HCT116 (cell line): ENCODE results near the gene MYO3B. TPM values are rescaled to one million over a fixed set of nuclear protein-coding genes. Genes with fewer than 3 reads are reported as not detected.
A peak's percentile ranks its signal among the peaks of the same experiment; 100 is the strongest.

Experiments used
- ATAC-seq: fragments of 200-7000 bp; cut with Tn5 transposase; 2 replicates; pipeline ENCODE4 v1.9.1; 2020; ENCODE audit warnings: mild to moderate bottlenecking, moderate library complexity
- BruUV-seq: library from RNA; stranded (reverse); fragments of 400-500 nt; replicated peaks from 2 replicates; lab custom pipeline; 2021; lab: Mats Ljungman, UMichigan
- CTCF ChIA-PET: fragments of 300-600 bp; sonication (Branson Sonifier 250); formaldehyde crosslinking; loops from one replicate; lab custom pipeline; 2021; ENCODE audit warnings: antibody characterized with exemption; lab: Charles Lee
- POLR2A ChIA-PET: fragments of 300-600, 350-600 bp; sonication (Branson Sonifier 250); formaldehyde crosslinking; loops from one replicate; lab custom pipeline; 2021; ENCODE audit warnings: antibody characterized with exemption; lab: Charles Lee
- RAD21 ChIA-PET, 2 experiments: fragments of 300-600 bp; sonication (Branson Sonifier 250); formaldehyde crosslinking; loops; one replicate each; lab custom pipeline; 2023; ENCODE audit warnings: low total read pairs in 2 of 2; ENCODE audit not compliant: uncharacterized antibody in 2 of 2, unreplicated experiment in 2 of 2, low non-redundant PET in 1 of 2; lab: Charles Lee
- DNase-seq: peaks from one replicate; pipeline ENCODE4 v3.0.0-alpha.2; 2010; ENCODE audit warnings: low read depth, low spot score
- H2AFZ ChIP-seq: fragments of 200-600 bp; shearing (Covaris generic), sonication (generic); 2 replicates; pipeline ENCODE4 v1.6.1; 2017; ENCODE audit warnings: low read depth, mixed run types, mixed read lengths, antibody characterized with exemption, low read length; ENCODE audit not compliant: poor library complexity, severe bottlenecking
- H3K27ac ChIP-seq: 2 replicates; pipeline ENCODE4 v1.5.1; 2012; ENCODE audit warnings: low read depth, low read length
- H3K27me3 ChIP-seq: fragments of 200-600 bp; sonication (generic); 2 replicates; pipeline ENCODE4 v1.6.1; 2016; ENCODE audit warnings: mixed run types, low read length, mixed read lengths; ENCODE audit not compliant: insufficient read depth
- H3K36me3 ChIP-seq, 2 experiments: fragments of 200-500 bp in 1 of 2; fragments of 200-600 bp in 1 of 2; sonication (Bioruptor generic) in 1 of 2; sonication (generic) in 1 of 2; 2 replicates each; pipeline versions ENCODE4 v1.5.1 to v1.6.1; 2014 to 2016; ENCODE audit warnings: low read length in 2 of 2, inconsistent platforms in 1 of 2, mixed read lengths in 1 of 2, mixed run types in 1 of 2; ENCODE audit not compliant: insufficient read depth in 2 of 2, control insufficient read depth in 1 of 2
- H3K4me1 ChIP-seq, 2 experiments: fragments of 200-600 bp in 1 of 2; sonication (generic) in 1 of 2; 2 replicates each; pipeline versions ENCODE4 v1.5.1 to v1.6.1; 2012 to 2017; ENCODE audit warnings: low read length in 2 of 2, inconsistent platforms in 1 of 2, mild to moderate bottlenecking in 1 of 2, mixed read lengths in 1 of 2, mixed run types in 1 of 2, moderate library complexity in 1 of 2; ENCODE audit not compliant: insufficient read depth in 2 of 2, control insufficient read depth in 1 of 2
- H3K4me2 ChIP-seq: fragments of 200-600 bp; sonication (generic); 2 replicates; pipeline ENCODE4 v1.6.1; 2017; ENCODE audit warnings: mixed run types, low read length, mixed read lengths
- H3K4me3 ChIP-seq, 2 experiments: fragments of 200-600 bp in 1 of 2; sonication (generic) in 1 of 2; replicated peaks in 1 of 2; 2 replicates each; pipeline ENCODE4 v1.5.1; 2011 to 2016; ENCODE audit warnings: low read length in 2 of 2, control low read depth in 1 of 2, low read depth in 1 of 2, mild to moderate bottlenecking in 1 of 2, mixed read lengths in 1 of 2, mixed run types in 1 of 2
- H3K79me2 ChIP-seq: fragments of 200-600 bp; sonication (generic); 2 replicates; pipeline ENCODE4 v1.6.1; 2017; ENCODE audit warnings: mild to moderate bottlenecking, mixed run types, low read length, moderate library complexity, mixed read lengths; ENCODE audit not compliant: insufficient read depth
- H3K9ac ChIP-seq: fragments of 200-600 bp; sonication (generic); 2 replicates; pipeline ENCODE4 v1.6.1; 2016; ENCODE audit warnings: low read length, mixed read lengths
- H3K9me2 ChIP-seq: fragments of 200-600 bp; sonication (generic), shearing (Covaris generic); 2 replicates; pipeline ENCODE4 v1.6.1; 2017; ENCODE audit warnings: mixed run types, mild to moderate bottlenecking, moderate library complexity; ENCODE audit not compliant: insufficient read depth
- H3K9me3 ChIP-seq, 2 experiments: fragments of 200-500 bp in 1 of 2; fragments of 200-600 bp in 1 of 2; sonication (Bioruptor generic) in 1 of 2; sonication (generic) in 1 of 2; 2 replicates each; pipeline ENCODE4 v1.6.1; 2014 to 2017; ENCODE audit warnings: low read length in 2 of 2, mixed read lengths in 2 of 2, inconsistent platforms in 1 of 2, low read depth in 1 of 2, mild to moderate bottlenecking in 1 of 2, mixed run types in 1 of 2, moderate library complexity in 1 of 2; ENCODE audit not compliant: control insufficient read depth in 1 of 2, insufficient read depth in 1 of 2
- H4K20me1 ChIP-seq: fragments of 200-600 bp; sonication (generic), shearing (Covaris generic); 2 replicates; pipeline ENCODE4 v1.6.1; 2017; ENCODE audit warnings: mixed run types, mild to moderate bottlenecking, moderate library complexity; ENCODE audit not compliant: insufficient read depth
- CEBPB ChIP-seq: IDR thresholded peaks from 2 replicates; pipeline ENCODE4 v1.6.1; 2012; ENCODE audit warnings: low read depth
- ELF1 ChIP-seq: IDR thresholded peaks from 2 replicates; pipeline ENCODE4 v1.6.1; 2012; ENCODE audit warnings: low read depth, borderline replicate concordance
- RAD21 ChIP-seq: IDR thresholded peaks from 2 replicates; pipeline ENCODE4 v1.6.1; 2012; ENCODE audit warnings: low read depth, mild to moderate bottlenecking
- REST ChIP-seq: IDR thresholded peaks from 2 replicates; pipeline ENCODE4 v1.6.1; 2012; ENCODE audit warnings: low read depth
- SIN3A ChIP-seq: IDR thresholded peaks from 2 replicates; pipeline ENCODE4 v1.6.1; 2012; ENCODE audit warnings: low read depth
- TCF7L2 ChIP-seq: IDR thresholded peaks from 2 replicates; pipeline ENCODE4 v1.7.0; 2011; ENCODE audit warnings: borderline replicate concordance, inconsistent platforms; ENCODE audit not compliant: insufficient read depth, insufficient read length; ENCODE audit errors: extremely low read depth
- intact Hi-C: fragments of 100-400 bp; cut with micrococcal nuclease; formaldehyde crosslinking; loops from 2 replicates; pipeline ENCODE4 v1.10.0; 2022
- total RNA-seq: library from RNA; stranded (reverse); gene quantifications from one replicate; pipeline ENCODE4 v1.2.1, GENCODE V29; 2021; ENCODE audit not compliant: unreplicated experiment
- TF ChIP-seq, protein P1 (sequence below): IDR thresholded peaks from 2 replicates; pipeline ENCODE4 v1.6.1; 2011; ENCODE audit warnings: mild to moderate bottlenecking, low read length, moderate library complexity; ENCODE audit not compliant: insufficient replicate concordance; ENCODE audit errors: extremely low read depth

Gene MYO3B
- total RNA-seq, 1 experiment from 2014 or later: not detected

DNA sequence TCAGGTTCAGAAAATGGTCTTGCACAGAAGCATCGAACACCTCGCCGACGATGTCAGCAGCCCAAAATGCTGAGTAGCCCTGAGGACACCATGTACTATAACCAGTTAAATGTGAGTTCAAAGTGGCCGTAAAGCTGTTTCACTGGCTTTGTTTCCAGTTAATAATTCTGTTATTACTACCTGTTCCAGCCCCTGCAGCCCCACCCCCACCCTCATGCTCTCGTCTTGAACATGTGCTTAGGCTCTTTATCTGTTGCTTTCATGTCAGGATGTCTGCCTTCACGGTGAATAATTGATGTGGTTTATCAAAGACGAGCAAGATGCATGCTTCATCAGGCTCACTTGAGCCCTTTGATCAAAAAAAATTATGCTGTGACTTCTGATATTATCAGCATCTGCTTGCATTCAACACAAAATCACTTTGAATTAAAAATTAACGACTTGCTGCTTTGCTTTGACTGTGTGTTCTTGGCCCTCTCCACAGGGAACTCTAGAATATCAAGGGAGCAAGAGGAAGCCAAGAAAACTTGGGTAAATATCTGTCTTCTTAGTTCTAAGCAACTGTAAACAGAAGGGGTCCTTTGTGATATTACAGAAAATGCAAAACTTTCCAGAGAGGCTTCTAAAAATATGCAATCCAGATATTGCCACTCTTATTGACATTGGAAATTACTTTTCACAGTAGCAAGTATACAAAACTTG is 473.8 kb downstream of the MYO3B start:
- H3K79me2 ChIP-seq: no peaks in the 10 kb centered on the region
- H3K9me2 ChIP-seq: no peaks in the 10 kb centered on the region
- no peaks in the 10 kb centered on the region for H3K4me1 ChIP-seq
- no peak overlapping the region for H2AFZ ChIP-seq
- ATAC-seq (no peak), DNase-seq (no peak)
- ChIA-PET POLR2A (no interaction called here), CTCF (interaction anchor here (0.7 kb wide), 1 partner anchor 160 kb away, joined by 3 read pairs; no protein-coding TSS in a partner anchor), RAD21 (no interaction called here)
- TF ChIP-seq TCF7L2: peak; percentile 72
- TF ChIP-seq, protein P1, sequence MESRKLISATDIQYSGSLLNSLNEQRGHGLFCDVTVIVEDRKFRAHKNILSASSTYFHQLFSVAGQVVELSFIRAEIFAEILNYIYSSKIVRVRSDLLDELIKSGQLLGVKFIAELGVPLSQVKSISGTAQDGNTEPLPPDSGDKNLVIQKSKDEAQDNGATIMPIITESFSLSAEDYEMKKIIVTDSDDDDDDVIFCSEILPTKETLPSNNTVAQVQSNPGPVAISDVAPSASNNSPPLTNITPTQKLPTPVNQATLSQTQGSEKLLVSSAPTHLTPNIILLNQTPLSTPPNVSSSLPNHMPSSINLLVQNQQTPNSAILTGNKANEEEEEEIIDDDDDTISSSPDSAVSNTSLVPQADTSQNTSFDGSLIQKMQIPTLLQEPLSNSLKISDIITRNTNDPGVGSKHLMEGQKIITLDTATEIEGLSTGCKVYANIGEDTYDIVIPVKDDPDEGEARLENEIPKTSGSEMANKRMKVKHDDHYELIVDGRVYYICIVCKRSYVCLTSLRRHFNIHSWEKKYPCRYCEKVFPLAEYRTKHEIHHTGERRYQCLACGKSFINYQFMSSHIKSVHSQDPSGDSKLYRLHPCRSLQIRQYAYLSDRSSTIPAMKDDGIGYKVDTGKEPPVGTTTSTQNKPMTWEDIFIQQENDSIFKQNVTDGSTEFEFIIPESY: no peak
- H3K36me3 ChIP-seq: no peaks in the 10 kb centered on the region
- H3K9ac ChIP-seq: no peak overlapping the region
- no peaks in the 10 kb centered on the region for H4K20me1 ChIP-seq
- H3K27ac ChIP-seq: no peak overlapping the region
- H3K27me3 ChIP-seq: no peaks in the 10 kb centered on the region
- intact Hi-C loops: loop anchor here (10.0 kb wide), 1 partner anchor 153 kb away; no protein-coding TSS in a partner anchor
- no peak overlapping the region for H3K4me2 ChIP-seq
- H3K4me3 ChIP-seq: no peak overlapping the region
- no TSS peak for BruUV-seq
- H3K9me3 ChIP-seq: no peaks in the 10 kb centered on the region

DNA sequence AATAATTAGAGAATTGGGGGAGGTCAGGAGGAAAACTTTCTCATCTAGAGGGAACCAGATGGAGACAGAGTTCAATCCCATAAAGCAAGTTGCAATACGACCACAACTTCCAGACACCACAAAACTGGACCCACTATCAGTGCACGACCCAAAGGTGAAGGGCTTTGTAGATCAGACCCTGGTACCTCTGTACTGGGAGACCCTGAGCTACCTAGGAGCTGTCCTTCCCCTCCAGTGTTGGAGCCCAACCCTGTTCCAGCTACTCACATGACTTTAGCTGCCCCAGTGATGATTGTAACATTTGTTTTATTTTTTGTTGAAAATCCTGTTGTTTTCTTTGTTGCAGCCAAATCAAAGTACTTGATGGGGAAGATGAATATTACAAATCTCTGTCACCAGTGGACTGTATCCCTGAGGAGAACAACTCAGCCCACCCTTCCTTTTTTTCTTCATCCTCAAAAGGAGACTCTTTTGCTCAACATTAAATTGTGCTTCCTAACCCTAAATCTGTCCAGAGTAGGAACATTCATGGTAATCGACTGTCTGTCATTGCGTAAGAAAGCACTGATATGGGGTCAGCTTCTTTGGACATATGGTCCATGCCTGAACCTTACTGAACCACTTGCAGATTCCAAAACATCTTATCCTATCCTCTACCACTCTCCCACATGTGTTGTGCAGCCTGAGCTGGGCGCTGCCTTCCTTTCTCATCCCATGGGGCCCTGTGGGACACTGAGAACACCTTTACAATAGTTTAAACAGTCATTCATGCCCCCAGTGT is 474.9 kb downstream of the MYO3B start:
- Histone ChIP-seq H3K27me3 (no peaks in the 10 kb centered on the region), H4K20me1 (no peaks in the 10 kb centered on the region), H2AFZ (no peak overlapping the region), H3K4me3 (no peak overlapping the region), H3K36me3 (no peaks in the 10 kb centered on the region), H3K4me2 (no peak overlapping the region), H3K9me3 (no peaks in the 10 kb centered on the region), H3K27ac (no peak overlapping the region), H3K9ac (no peak overlapping the region), H3K4me1 (no peaks in the 10 kb centered on the region), H3K79me2 (no peaks in the 10 kb centered on the region), H3K9me2 (no peaks in the 10 kb centered on the region)
- TF ChIP-seq REST (no peak), CEBPB (no peak), RAD21 (no peak), ELF1 (no peak), SIN3A (no peak)
- intact Hi-C loops: loop anchor here (10.0 kb wide), 1 partner anchor 152 kb away; no protein-coding TSS in a partner anchor
- ChIA-PET POLR2A (no interaction called here), CTCF (no interaction called here), RAD21 (no interaction called here)
- no peak for ATAC-seq
- DNase-seq: no peak
- no TSS peak for BruUV-seq
